CD14-positive monocyte (primary cell): ENCODE data around the gene MAP2K4. TPM values are rescaled to one million over a fixed set of nuclear protein-coding genes. Genes with fewer than 3 reads are reported as not detected.

Source experiments
- DNase-seq, 3 donors: peaks; one replicate each; pipeline ENCODE4 v3.0.0-alpha.2; 2011 to 2022
- H2AFZ ChIP-seq: 2 replicates; pipeline ENCODE4 v1.6.0; 2012; ENCODE audit warnings: mild to moderate bottlenecking, low read depth, low read length, inconsistent platforms; ENCODE audit not compliant: insufficient read depth, poor library complexity, severe bottlenecking
- H3K27ac ChIP-seq, 2 donors: 1 replicate in 1 of 2; 2 replicates in 1 of 2; pipeline ENCODE4 v1.5.1; 2012 to 2013; ENCODE audit warnings: low read length in 2 of 2, control low read depth in 1 of 2, inconsistent platforms in 1 of 2, low read depth in 1 of 2, mild to moderate bottlenecking in 1 of 2
- H3K27me3 ChIP-seq, 2 donors: one replicate each; pipeline versions ENCODE4 v1.6.0 to v1.6.1; 2011 to 2013; ENCODE audit warnings: low read length in 2 of 2; ENCODE audit not compliant: control insufficient read depth in 2 of 2, insufficient read depth in 2 of 2
- H3K36me3 ChIP-seq, 2 donors: replicated peaks in 1 of 2; 1 replicate in 1 of 2; 2 replicates in 1 of 2; pipeline versions ENCODE4 v1.5.1 to v1.6.1; 2012 to 2013; ENCODE audit warnings: low read length in 2 of 2, control low read depth in 1 of 2, inconsistent platforms in 1 of 2, mild to moderate bottlenecking in 1 of 2; ENCODE audit not compliant: insufficient read depth in 2 of 2, control insufficient read depth in 1 of 2
- H3K4me1 ChIP-seq, 2 donors: 1 replicate in 1 of 2; 2 replicates in 1 of 2; pipeline versions ENCODE4 v1.5.1 to v1.6.1; 2012 to 2013; ENCODE audit warnings: low read length in 2 of 2, control low read depth in 1 of 2, inconsistent platforms in 1 of 2, mild to moderate bottlenecking in 1 of 2, moderate library complexity in 1 of 2; ENCODE audit not compliant: insufficient read depth in 2 of 2, control insufficient read depth in 1 of 2
- H3K4me2 ChIP-seq: replicated peaks from 2 replicates; pipeline ENCODE3; 2012; ENCODE audit warnings: low read length, moderate library complexity, mild to moderate bottlenecking; ENCODE audit not compliant: poor library complexity, severe bottlenecking; ENCODE audit errors: extremely low read depth
- H3K4me3 ChIP-seq, 3 experiments: fragments of 200-600 bp in 1 of 3; sonication (generic) in 1 of 3; replicated peaks in 1 of 3; 1 replicate in 2 of 3; 2 replicates in 1 of 3; pipeline ENCODE4 v1.5.1; 2011 to 2013; ENCODE audit warnings: low read length in 3 of 3, mild to moderate bottlenecking in 3 of 3, control low read depth in 2 of 3, low read depth in 2 of 3, inconsistent platforms in 1 of 3, moderate library complexity in 1 of 3
- H3K79me2 ChIP-seq: 2 replicates; pipeline ENCODE4 v1.6.0; 2012; ENCODE audit warnings: mild to moderate bottlenecking, control low read depth, inconsistent platforms, low read length, moderate library complexity; ENCODE audit not compliant: insufficient read depth
- H3K9ac ChIP-seq: 2 replicates; pipeline ENCODE4 v1.6.0; 2017; ENCODE audit warnings: low read length, mild to moderate bottlenecking; ENCODE audit not compliant: insufficient read depth, poor library complexity, severe bottlenecking
- H3K9me3 ChIP-seq, 2 donors: replicated peaks in 1 of 2; 1 replicate in 1 of 2; 2 replicates in 1 of 2; pipeline versions ENCODE4 v1.5.1 to v1.6.1; 2012 to 2013; ENCODE audit warnings: low read length in 2 of 2, control low read depth in 1 of 2; ENCODE audit not compliant: control insufficient read depth in 1 of 2, insufficient read depth in 1 of 2
- H4K20me1 ChIP-seq: 2 replicates; pipeline ENCODE4 v1.6.0; 2012; ENCODE audit warnings: mild to moderate bottlenecking, low read length, control low read depth, moderate library complexity; ENCODE audit not compliant: insufficient read depth
- H3K27ac Mint-ChIP-seq, 7 donors: one replicate each; pipeline ENCODE4 v1.8.0; 2020; ENCODE audit warnings: mild to moderate bottlenecking in 7 of 7, mixed read lengths in 7 of 7, moderate library complexity in 6 of 7, inconsistent platforms in 2 of 7
- H3K27me3 Mint-ChIP-seq, 3 donors: one replicate each; pipeline ENCODE4 v1.8.0; 2021 to 2022; ENCODE audit warnings: low read depth in 3 of 3, mild to moderate bottlenecking in 3 of 3, mixed read lengths in 3 of 3, moderate library complexity in 3 of 3, inconsistent platforms in 1 of 3
- H3K36me3 Mint-ChIP-seq, 2 donors: one replicate each; pipeline ENCODE4 v1.8.0; 2020; ENCODE audit warnings: mixed read lengths in 2 of 2, inconsistent platforms in 1 of 2, mild to moderate bottlenecking in 1 of 2
- H3K4me1 Mint-ChIP-seq: one replicate; pipeline ENCODE4 v1.8.0; 2020; ENCODE audit warnings: mild to moderate bottlenecking, mixed read lengths
- H3K4me3 Mint-ChIP-seq, 2 donors: one replicate each; pipeline ENCODE4 v1.8.0; 2020; ENCODE audit warnings: mild to moderate bottlenecking in 2 of 2, mixed read lengths in 2 of 2, moderate library complexity in 1 of 2
- H3K9me3 Mint-ChIP-seq, 7 donors: one replicate each; pipeline ENCODE4 v1.8.0; 2020 to 2022; ENCODE audit warnings: mixed read lengths in 7 of 7, mild to moderate bottlenecking in 6 of 7, moderate library complexity in 6 of 7, inconsistent platforms in 2 of 7
- WGBS: methylation state at CpG from one replicate; pipeline ENCODE4 v1.1.5; 2013; ENCODE audit warnings: missing lambda C conversion rate; ENCODE audit not compliant: insufficient coverage; 5-methylcytosine and 5-hydroxymethylcytosine counted together
- intact Hi-C, 2 donors: fragments of 100-400 bp; cut with micrococcal nuclease; formaldehyde crosslinking; loops; one replicate each; pipeline versions ENCODE4 v1.15.0 to v1.15.1; 2023
- polyA plus RNA-seq, 3 donors: library from polyadenylated mRNA; depleted of rRNA in 1 of 3; unstranded in 2 of 3; stranded (reverse) in 1 of 3; fragments of 300-500 nt in 2 of 3; fragments of >200 nt in 1 of 3; fragmentation: Illumina TruSeq in 2 of 3; gene quantifications; 1 replicate in 2 of 3; 2 replicates in 1 of 3; pipeline ENCODE4 v1.2.3, GENCODE V29; 2012 to 2021
- TF ChIP-seq, protein P1 (sequence below): fragments of 200-600 bp; IDR thresholded peaks from one replicate; pipeline ENCODE4 v1.8.0; 2022; ENCODE audit warnings: antibody characterized with exemption, mild to moderate bottlenecking

Gene MAP2K4
- polyA plus RNA-seq, 3 donors, result 8.1 to 41.8 (median 23.2) TPM

- TF ChIP-seq, protein P1, sequence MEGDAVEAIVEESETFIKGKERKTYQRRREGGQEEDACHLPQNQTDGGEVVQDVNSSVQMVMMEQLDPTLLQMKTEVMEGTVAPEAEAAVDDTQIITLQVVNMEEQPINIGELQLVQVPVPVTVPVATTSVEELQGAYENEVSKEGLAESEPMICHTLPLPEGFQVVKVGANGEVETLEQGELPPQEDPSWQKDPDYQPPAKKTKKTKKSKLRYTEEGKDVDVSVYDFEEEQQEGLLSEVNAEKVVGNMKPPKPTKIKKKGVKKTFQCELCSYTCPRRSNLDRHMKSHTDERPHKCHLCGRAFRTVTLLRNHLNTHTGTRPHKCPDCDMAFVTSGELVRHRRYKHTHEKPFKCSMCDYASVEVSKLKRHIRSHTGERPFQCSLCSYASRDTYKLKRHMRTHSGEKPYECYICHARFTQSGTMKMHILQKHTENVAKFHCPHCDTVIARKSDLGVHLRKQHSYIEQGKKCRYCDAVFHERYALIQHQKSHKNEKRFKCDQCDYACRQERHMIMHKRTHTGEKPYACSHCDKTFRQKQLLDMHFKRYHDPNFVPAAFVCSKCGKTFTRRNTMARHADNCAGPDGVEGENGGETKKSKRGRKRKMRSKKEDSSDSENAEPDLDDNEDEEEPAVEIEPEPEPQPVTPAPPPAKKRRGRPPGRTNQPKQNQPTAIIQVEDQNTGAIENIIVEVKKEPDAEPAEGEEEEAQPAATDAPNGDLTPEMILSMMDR, result no peak
- Mint-ChIP-seq H3K36me3 (peaks cover 10 to 19% of the 10 kb centered on the region in 2 donors), H3K4me1 (peaks cover 12% of the 10 kb centered on the region), H3K27ac (no peak overlapping the region), H3K9me3 (peaks cover 0 to 3% (median 0%) of the 10 kb centered on the region in 7 donors), H3K27me3 (no peaks in the 10 kb centered on the region), H3K4me3 (no peak overlapping the region)
- Histone ChIP-seq H3K36me3 (peaks cover 3 to 10% of the 10 kb centered on the region in 2 donors), H3K79me2 (peaks cover 63% of the 10 kb centered on the region), H3K27ac (no peak overlapping the region), H3K4me1 (peaks cover 0 to 6% of the 10 kb centered on the region in 2 donors), H3K4me2 (no peak overlapping the region), H4K20me1 (peaks cover 82% of the 10 kb centered on the region), H3K4me3 (no peak overlapping the region), H3K27me3 (no peaks in the 10 kb centered on the region), H3K9me3 (no peaks in the 10 kb centered on the region), H3K9ac (no peak overlapping the region), H2AFZ (no peak overlapping the region)
- no CpG with 5 or more reads among the region's 1 CpG for WGBS
- no peak for DNase-seq
- intact Hi-C loops, result no loop called here
These were observed 15.0 kb downstream of the MAP2K4 start for GRCh38 chr17:12035673-12036072.

GRCh38 chr17:12037970-12038369 is 17.3 kb downstream of the MAP2K4 start:
- H2AFZ ChIP-seq, result no peak overlapping the region
- H3K36me3 ChIP-seq, result peaks cover 3 to 10% of the 10 kb centered on the region in 2 donors
- H3K27me3 ChIP-seq, result no peaks in the 10 kb centered on the region
- no peaks in the 10 kb centered on the region for H3K9me3 ChIP-seq
- peaks cover 60% of the 10 kb centered on the region for H3K79me2 ChIP-seq
- peaks cover 82% of the 10 kb centered on the region for H4K20me1 ChIP-seq
- Mint-ChIP-seq H3K4me3 (no peak overlapping the region), H3K27me3 (no peaks in the 10 kb centered on the region), H3K27ac (no peak overlapping the region), H3K4me1 (no peaks in the 10 kb centered on the region), H3K36me3 (peaks cover 12 to 23% of the 10 kb centered on the region in 2 donors), H3K9me3 (peaks cover 0 to 2% (median 0%) of the 10 kb centered on the region in 7 donors)
- no peak overlapping the region for H3K9ac ChIP-seq
- H3K4me2 ChIP-seq, result no peak overlapping the region
- no peak for DNase-seq
- no peaks in the 10 kb centered on the region for H3K4me1 ChIP-seq
- H3K4me3 ChIP-seq, result no peak overlapping the region
- no CpG with 5 or more reads among the region's 2 CpGs for WGBS
- TF ChIP-seq, protein P1, result no peak
- no peak overlapping the region for H3K27ac ChIP-seq
- intact Hi-C loops, result no loop called here
